H1 (cell line): ENCODE data around the gene BCL3.

ENCODE experiments used
- CHD1 ChIP-seq: IDR thresholded peaks from 2 replicates; pipeline ENCODE4 v1.6.1; 2012; ENCODE audit warnings: low read depth, low read length, improper control_type of control experiment
- EP300 ChIP-seq, 2 experiments: IDR thresholded peaks; 1 replicate in 1 of 2; 2 replicates in 1 of 2; pipeline ENCODE4 v1.6.1; 2011 to 2012; ENCODE audit warnings: low read depth in 2 of 2, low read length in 2 of 2, mild to moderate bottlenecking in 2 of 2, borderline replicate concordance in 1 of 2, inconsistent platforms in 1 of 2, moderate library complexity in 1 of 2
- EZH2 ChIP-seq: fragments of 200-600 bp; sonication (generic); IDR thresholded peaks from 2 replicates; pipeline ENCODE4 v1.7.1; 2012; ENCODE audit warnings: low read depth, mild to moderate bottlenecking, moderate library complexity, low read length, inconsistent platforms; ENCODE audit not compliant: severe bottlenecking
- HDAC6 ChIP-seq: IDR thresholded peaks from one replicate; pipeline ENCODE4 v1.7.1; 2012; ENCODE audit warnings: low read depth, mild to moderate bottlenecking, inconsistent platforms, low read length, moderate library complexity
- SUZ12 ChIP-seq: fragments of 200-600 bp; sonication (generic); IDR thresholded peaks from 2 replicates; pipeline ENCODE4 v1.6.1; 2012; ENCODE audit warnings: mild to moderate bottlenecking, inconsistent platforms, low read length, moderate library complexity, mixed read lengths
- TF ChIP-seq, protein P1 (sequence below), 3 experiments: IDR thresholded peaks; 1 replicate in 2 of 3; 2 replicates in 1 of 3; pipeline versions ENCODE4 v1.5.1 to v1.6.1; 2011; ENCODE audit warnings: low read length in 3 of 3, mild to moderate bottlenecking in 3 of 3, inconsistent platforms in 2 of 3, low read depth in 1 of 3, moderate library complexity in 1 of 3; ENCODE audit not compliant: insufficient read depth in 1 of 3; ENCODE audit errors: control extremely low read depth in 1 of 3

DNA sequence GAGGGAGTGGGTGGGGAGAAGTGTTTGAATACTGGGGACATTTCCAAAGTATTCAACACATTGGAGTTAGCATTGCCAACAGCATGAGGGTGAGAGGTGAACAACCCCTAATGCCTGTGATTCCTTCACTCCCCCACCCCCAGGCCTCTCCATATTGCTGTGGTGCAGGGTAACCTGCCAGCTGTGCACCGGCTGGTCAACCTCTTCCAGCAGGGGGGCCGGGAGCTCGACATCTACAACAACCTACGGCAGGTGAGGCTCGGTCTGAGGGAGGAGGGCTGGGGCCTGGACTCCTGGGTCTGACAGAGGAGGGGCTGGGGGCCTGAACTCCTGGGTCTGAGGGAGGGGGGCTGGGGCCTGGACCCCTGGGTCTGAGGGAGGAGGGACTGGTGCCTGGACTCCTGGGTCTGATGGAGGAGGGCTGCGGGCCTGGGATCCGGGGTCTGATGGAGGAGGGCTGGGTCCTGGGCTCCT, 7.6 kb downstream of the BCL3 start:
- TF ChIP-seq EP300 (IDR thresholded peaks at IDR 0.05; ENCODE audit: borderline replicate concordance in 1 of 2, low read depth in 2 of 2, low read length in 2 of 2) (no peak), CHD1 (no peak), SUZ12 (no peak), EZH2 (no peak), HDAC6 (no peak)
- TF ChIP-seq, protein P1, sequence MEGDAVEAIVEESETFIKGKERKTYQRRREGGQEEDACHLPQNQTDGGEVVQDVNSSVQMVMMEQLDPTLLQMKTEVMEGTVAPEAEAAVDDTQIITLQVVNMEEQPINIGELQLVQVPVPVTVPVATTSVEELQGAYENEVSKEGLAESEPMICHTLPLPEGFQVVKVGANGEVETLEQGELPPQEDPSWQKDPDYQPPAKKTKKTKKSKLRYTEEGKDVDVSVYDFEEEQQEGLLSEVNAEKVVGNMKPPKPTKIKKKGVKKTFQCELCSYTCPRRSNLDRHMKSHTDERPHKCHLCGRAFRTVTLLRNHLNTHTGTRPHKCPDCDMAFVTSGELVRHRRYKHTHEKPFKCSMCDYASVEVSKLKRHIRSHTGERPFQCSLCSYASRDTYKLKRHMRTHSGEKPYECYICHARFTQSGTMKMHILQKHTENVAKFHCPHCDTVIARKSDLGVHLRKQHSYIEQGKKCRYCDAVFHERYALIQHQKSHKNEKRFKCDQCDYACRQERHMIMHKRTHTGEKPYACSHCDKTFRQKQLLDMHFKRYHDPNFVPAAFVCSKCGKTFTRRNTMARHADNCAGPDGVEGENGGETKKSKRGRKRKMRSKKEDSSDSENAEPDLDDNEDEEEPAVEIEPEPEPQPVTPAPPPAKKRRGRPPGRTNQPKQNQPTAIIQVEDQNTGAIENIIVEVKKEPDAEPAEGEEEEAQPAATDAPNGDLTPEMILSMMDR (IDR thresholded peaks at IDR 0.05; ENCODE audit: control extremely low read depth in 1 of 3, insufficient read depth in 1 of 3, low read depth in 1 of 3, low read length in 3 of 3): no peak
